Neuronal stem cell (in vitro differentiated cells): ENCODE data around the gene HNMT.

Experiments used
- DNase-seq: peaks from one replicate; pipeline ENCODE4 v3.0.0-alpha.2; 2013; ENCODE audit warnings: low spot score
- H2AFZ ChIP-seq: one replicate; pipeline ENCODE4 v1.6.1; 2013; ENCODE audit warnings: mild to moderate bottlenecking, low read length, inconsistent platforms
- H2AK5ac ChIP-seq: 2 replicates; pipeline ENCODE4 v1.6.1; 2013; ENCODE audit warnings: low read depth, mild to moderate bottlenecking, inconsistent platforms, low read length, moderate library complexity, mixed read lengths
- H2BK120ac ChIP-seq: 2 replicates; pipeline ENCODE4 v1.6.1; 2013; ENCODE audit warnings: low read depth, mild to moderate bottlenecking, inconsistent platforms, low read length, moderate library complexity, mixed read lengths
- H2BK12ac ChIP-seq: one replicate; pipeline ENCODE4 v1.6.1; 2013; ENCODE audit warnings: low read length, inconsistent platforms
- H2BK15ac ChIP-seq: 2 replicates; pipeline ENCODE4 v1.6.1; 2013; ENCODE audit warnings: mild to moderate bottlenecking, low read length, inconsistent platforms, mixed read lengths
- H2BK5ac ChIP-seq: one replicate; pipeline ENCODE4 v1.6.1; 2013; ENCODE audit warnings: inconsistent platforms, mild to moderate bottlenecking, low read length, moderate library complexity
- H3K14ac ChIP-seq: one replicate; pipeline ENCODE4 v1.6.1; 2013; ENCODE audit warnings: low read length, inconsistent platforms
- H3K18ac ChIP-seq: 2 replicates; pipeline ENCODE4 v1.6.1; 2013; ENCODE audit warnings: low read length, inconsistent platforms
- H3K23ac ChIP-seq: 2 replicates; pipeline ENCODE4 v1.6.1; 2013; ENCODE audit warnings: low read depth, mild to moderate bottlenecking, mixed read lengths, low read length, inconsistent platforms; ENCODE audit not compliant: poor library complexity
- H3K27ac ChIP-seq: replicated peaks from 3 replicates; pipeline ENCODE4 v1.5.1; 2013; ENCODE audit warnings: low read length, inconsistent platforms
- H3K27me3 ChIP-seq, 3 experiments: 2 replicates each; pipeline ENCODE4 v1.6.1; 2013; ENCODE audit warnings: low read length in 3 of 3, mild to moderate bottlenecking in 2 of 3, inconsistent platforms in 1 of 3, low read depth in 1 of 3, mixed read lengths in 1 of 3, moderate library complexity in 1 of 3; ENCODE audit not compliant: control insufficient read depth in 3 of 3, insufficient read depth in 3 of 3
- H3K36me3 ChIP-seq, 2 donors: replicated peaks in 1 of 2; 2 replicates each; pipeline ENCODE4 v1.6.1; 2013; ENCODE audit warnings: low read length in 2 of 2; ENCODE audit not compliant: control insufficient read depth in 2 of 2, insufficient read depth in 2 of 2
- H3K4ac ChIP-seq: 2 replicates; pipeline ENCODE4 v1.6.1; 2013; ENCODE audit warnings: inconsistent platforms, mild to moderate bottlenecking, low read length, moderate library complexity
- H3K4me1 ChIP-seq, 2 donors: 1 replicate in 1 of 2; 2 replicates in 1 of 2; pipeline ENCODE4 v1.6.1; 2013; ENCODE audit warnings: low read length in 2 of 2, low read depth in 1 of 2; ENCODE audit not compliant: control insufficient read depth in 2 of 2, insufficient read depth in 1 of 2
- H3K4me2 ChIP-seq: one replicate; pipeline ENCODE4 v1.6.1; 2013; ENCODE audit warnings: mild to moderate bottlenecking, low read length, inconsistent platforms; ENCODE audit not compliant: insufficient read depth, poor library complexity, severe bottlenecking
- H3K4me3 ChIP-seq, 2 donors: 2 replicates each; pipeline ENCODE4 v1.5.1; 2013; ENCODE audit warnings: low read length in 2 of 2, mild to moderate bottlenecking in 2 of 2, inconsistent platforms in 1 of 2, moderate library complexity in 1 of 2
- H3K79me1 ChIP-seq: one replicate; pipeline ENCODE4 v1.6.1; 2013; ENCODE audit warnings: low read depth, mild to moderate bottlenecking, inconsistent platforms, low read length, moderate library complexity
- H3K9ac ChIP-seq: one replicate; pipeline ENCODE4 v1.6.1; 2013; ENCODE audit warnings: mild to moderate bottlenecking, low read depth, low read length, inconsistent platforms; ENCODE audit not compliant: poor library complexity
- H3K9me3 ChIP-seq, 2 donors: replicated peaks in 1 of 2; 2 replicates each; pipeline versions ENCODE3 to v1.6.1; 2013; ENCODE audit warnings: low read length in 2 of 2, mild to moderate bottlenecking in 2 of 2, inconsistent platforms in 1 of 2, low read depth in 1 of 2, mixed read lengths in 1 of 2, moderate library complexity in 1 of 2; ENCODE audit not compliant: control insufficient read depth in 2 of 2, insufficient read depth in 1 of 2
- H4K8ac ChIP-seq: one replicate; pipeline ENCODE4 v1.6.1; 2013; ENCODE audit warnings: low read depth, mild to moderate bottlenecking, inconsistent platforms, low read length, moderate library complexity
- H4K91ac ChIP-seq: one replicate; pipeline ENCODE4 v1.6.1; 2013; ENCODE audit warnings: low read length, low read depth, mild to moderate bottlenecking, inconsistent platforms; ENCODE audit not compliant: poor library complexity
- WGBS, 2 donors: extraction: QIAGEN DNeasy Blood & Tissue Kit; methylation state at CpG; one replicate each; pipeline ENCODE4 v1.1.7; 2013; ENCODE audit warnings: missing lambda C conversion rate in 2 of 2, mixed read lengths in 1 of 2; ENCODE audit not compliant: insufficient read length in 2 of 2, insufficient replicate concordance in 1 of 2; ENCODE audit errors: extremely low coverage in 2 of 2; 5-methylcytosine and 5-hydroxymethylcytosine counted together

The HNMT gene

GRCh38 chr2:137950238-137950637 is 14.0 kb upstream of the HNMT start:
- Histone ChIP-seq H2BK120ac (no peak overlapping the region), H3K14ac (no peak overlapping the region), H3K9me3 (no peaks in the 10 kb centered on the region), H3K4me2 (no peak overlapping the region), H3K27me3 (no peaks in the 10 kb centered on the region), H2BK12ac (no peak overlapping the region), H2BK5ac (no peak overlapping the region), H3K9ac (no peak overlapping the region), H3K79me1 (no peaks in the 10 kb centered on the region), H2BK15ac (no peak overlapping the region), H3K4me3 (no peak overlapping the region), H4K8ac (no peak overlapping the region), H3K4me1 (no peaks in the 10 kb centered on the region), H3K36me3 (no peaks in the 10 kb centered on the region), H3K18ac (no peak overlapping the region), H3K27ac (no peak overlapping the region), H4K91ac (no peak overlapping the region), H2AFZ (no peak overlapping the region), H3K23ac (no peak overlapping the region), H3K4ac (no peak overlapping the region), H2AK5ac (no peak overlapping the region)
- DNase-seq, result no peak
- WGBS, 2 donors, result no CpG with 5 or more reads among the region's 4 CpGs

- no peak overlapping the region for H2BK15ac ChIP-seq
- no peak overlapping the region for H4K8ac ChIP-seq
- H2AK5ac ChIP-seq, result no peak overlapping the region
- no peak overlapping the region for H3K4ac ChIP-seq
- no peak for DNase-seq
- H2BK12ac ChIP-seq, result no peak overlapping the region
- no peaks in the 10 kb centered on the region for H3K9me3 ChIP-seq
- no peak overlapping the region for H4K91ac ChIP-seq
- H3K9ac ChIP-seq, result no peak overlapping the region
- no peaks in the 10 kb centered on the region for H3K79me1 ChIP-seq
- no peaks in the 10 kb centered on the region for H3K4me1 ChIP-seq
- H3K4me2 ChIP-seq, result no peak overlapping the region
- no peaks in the 10 kb centered on the region for H3K27me3 ChIP-seq
- no peak overlapping the region for H3K18ac ChIP-seq
- H3K23ac ChIP-seq, result no peak overlapping the region
- H2BK5ac ChIP-seq, result no peak overlapping the region
- no peak overlapping the region for H3K14ac ChIP-seq
- WGBS, 2 donors, result no CpG with 5 or more reads among the region's 3 CpGs
- H3K36me3 ChIP-seq, result no peaks in the 10 kb centered on the region
- no peak overlapping the region for H2AFZ ChIP-seq
- no peak overlapping the region for H2BK120ac ChIP-seq
- H3K4me3 ChIP-seq, result no peak overlapping the region
- no peak overlapping the region for H3K27ac ChIP-seq
These were observed 12.7 kb upstream of the HNMT start for GRCh38 chr2:137951586-137951985.

- no CpG with 5 or more reads among the region's 9 CpGs for WGBS, 2 donors
- H2BK15ac ChIP-seq, result no peak overlapping the region
- DNase-seq, result no peak
- H2AFZ ChIP-seq, result no peak overlapping the region
- no peak overlapping the region for H3K23ac ChIP-seq
- H3K18ac ChIP-seq, result no peak overlapping the region
- no peaks in the 10 kb centered on the region for H3K9me3 ChIP-seq
- H3K27ac ChIP-seq, result no peak overlapping the region
- H2BK120ac ChIP-seq, result no peak overlapping the region
- H3K4me2 ChIP-seq, result no peak overlapping the region
- no peaks in the 10 kb centered on the region for H3K4me1 ChIP-seq
- no peak overlapping the region for H3K9ac ChIP-seq
- no peak overlapping the region for H3K14ac ChIP-seq
- H3K4ac ChIP-seq, result no peak overlapping the region
- no peaks in the 10 kb centered on the region for H3K79me1 ChIP-seq
- no peak overlapping the region for H4K91ac ChIP-seq
- no peak overlapping the region for H3K4me3 ChIP-seq
- H2BK5ac ChIP-seq, result no peak overlapping the region
- H2BK12ac ChIP-seq, result no peak overlapping the region
- H3K27me3 ChIP-seq, result no peaks in the 10 kb centered on the region
- H4K8ac ChIP-seq, result no peak overlapping the region
- H2AK5ac ChIP-seq, result no peak overlapping the region
- no peaks in the 10 kb centered on the region for H3K36me3 ChIP-seq
These were observed 11.6 kb upstream of the HNMT start for GRCh38 chr2:137952586-137953129.

- Histone ChIP-seq H3K4me2 (no peak overlapping the region), H2AK5ac (no peak overlapping the region), H3K27me3 (no peaks in the 10 kb centered on the region), H3K36me3 (no peaks in the 10 kb centered on the region), H4K91ac (no peak overlapping the region), H3K4me1 (no peaks in the 10 kb centered on the region), H3K14ac (no peak overlapping the region), H2BK15ac (no peak overlapping the region), H3K79me1 (no peaks in the 10 kb centered on the region), H2AFZ (no peak overlapping the region), H2BK5ac (no peak overlapping the region), H3K4me3 (no peak overlapping the region), H3K27ac (no peak overlapping the region), H4K8ac (no peak overlapping the region), H3K18ac (no peak overlapping the region), H3K4ac (no peak overlapping the region), H3K23ac (no peak overlapping the region), H2BK12ac (no peak overlapping the region), H2BK120ac (no peak overlapping the region), H3K9ac (no peak overlapping the region), H3K9me3 (no peaks in the 10 kb centered on the region)
- WGBS, 2 donors, result no CpG with 5 or more reads among the region's 2 CpGs
- DNase-seq, result no peak
These were observed 8.7 kb upstream of the HNMT start for GRCh38 chr2:137955536-137955935.
